HG03196 (cell line): ENCODE measurements around the gene PDK3.

Source experiments
- ATAC-seq: cut with Tn5 transposase; IDR thresholded peaks from one replicate; pipeline ENCODE4 v1.9.1; 2021; ENCODE audit not compliant: unreplicated experiment

Gene PDK3

GRCh38 chrX:24464836-24465531 lies at the start of gene PDK3:
Gene PDK3 (plus strand): TSS chrX:24465286. CDS start chrX:24465456, 170 bp downstream.
- peak; percentile 96 for ATAC-seq

DNA sequence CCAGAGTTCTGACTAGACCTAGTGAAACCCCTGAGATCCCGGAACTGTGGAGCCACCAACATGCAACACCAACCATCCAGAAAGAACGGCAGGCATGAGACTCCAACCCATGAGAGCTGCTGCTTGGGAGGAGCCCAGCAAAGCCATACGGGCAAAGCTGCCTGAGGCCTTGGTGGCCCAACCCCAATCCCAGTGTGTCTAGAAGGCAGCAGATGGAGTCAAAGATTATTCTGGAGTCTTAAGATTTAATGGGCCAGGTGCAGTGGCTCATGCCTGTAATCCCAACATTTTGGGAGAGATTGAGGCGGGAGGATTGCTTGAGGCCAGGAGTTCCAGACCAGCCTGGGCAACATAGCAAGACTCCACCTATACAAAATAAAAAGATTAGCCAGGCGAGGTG lies 49.2 kb upstream of the PDK3 start:
- no peak for ATAC-seq

DNA sequence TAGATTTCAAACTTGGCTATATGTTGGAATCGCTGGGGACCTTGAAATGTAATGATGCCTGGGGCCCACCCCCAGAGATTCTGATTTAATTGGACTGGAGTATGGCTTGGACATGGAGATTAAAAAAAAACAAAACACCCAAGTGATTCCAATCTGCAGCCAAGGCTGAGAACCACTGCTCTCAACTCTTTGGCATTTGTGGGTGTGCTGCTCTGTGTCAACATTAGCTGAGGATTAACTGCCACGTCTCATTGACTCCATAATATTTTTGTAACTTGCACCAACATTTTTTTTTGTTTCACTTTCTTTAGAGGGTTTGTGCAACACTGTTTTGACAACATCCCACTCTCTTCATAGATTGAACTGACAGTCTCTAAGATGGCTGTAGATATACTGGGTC lies 41.1 kb upstream of the PDK3 start:
- ATAC-seq = no peak

- ATAC-seq = no peak
These were observed 40.1 kb upstream of the PDK3 start for GRCh38 chrX:24424948-24425347.

GRCh38 chrX:24425806-24426205 lies 39.3 kb upstream of the PDK3 start:
- no peak for ATAC-seq

GRCh38 chrX:24426340-24426913 lies 38.7 kb upstream of the PDK3 start:
- no peak for ATAC-seq

DNA sequence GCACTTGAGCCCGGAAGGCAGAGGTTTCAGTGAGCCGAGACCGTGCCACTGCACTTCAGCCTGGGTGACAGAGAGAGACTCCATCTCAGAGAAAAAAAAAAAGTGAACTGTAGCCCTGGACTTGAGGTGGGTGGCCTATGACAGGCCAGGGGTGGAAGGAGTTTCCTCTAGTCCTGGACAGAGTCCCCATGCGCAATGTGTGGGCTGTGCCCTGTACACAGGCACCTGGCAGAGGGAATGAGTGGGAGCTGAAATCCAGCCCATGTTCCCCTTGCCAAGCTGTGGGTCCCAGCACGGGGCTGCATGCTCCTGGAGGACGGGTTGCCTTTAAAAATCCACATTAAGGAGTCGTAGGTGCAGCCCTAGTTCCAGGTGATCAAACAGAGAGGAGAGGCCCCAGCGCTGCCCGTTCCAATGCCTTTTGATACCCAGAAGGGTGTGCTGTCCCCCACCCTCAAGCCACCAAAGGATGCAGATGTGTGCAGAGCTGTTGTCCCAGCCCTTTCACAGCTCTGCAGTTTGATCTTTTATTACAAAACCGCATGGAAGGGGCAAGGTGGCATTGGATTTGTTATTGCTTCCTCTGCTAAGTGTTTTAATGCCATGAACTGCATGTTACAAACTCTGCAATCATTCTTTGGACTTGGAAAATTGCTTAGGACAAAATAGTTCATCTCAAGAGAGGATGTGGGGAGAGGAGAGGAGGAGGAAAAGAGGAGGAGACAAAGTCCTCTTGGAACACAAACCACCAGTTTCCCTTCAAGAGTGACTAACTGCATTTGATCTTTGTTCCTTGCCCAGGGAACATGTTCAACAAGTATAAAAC lies 38.0 kb upstream of the PDK3 start:
- ATAC-seq = no peak

DNA sequence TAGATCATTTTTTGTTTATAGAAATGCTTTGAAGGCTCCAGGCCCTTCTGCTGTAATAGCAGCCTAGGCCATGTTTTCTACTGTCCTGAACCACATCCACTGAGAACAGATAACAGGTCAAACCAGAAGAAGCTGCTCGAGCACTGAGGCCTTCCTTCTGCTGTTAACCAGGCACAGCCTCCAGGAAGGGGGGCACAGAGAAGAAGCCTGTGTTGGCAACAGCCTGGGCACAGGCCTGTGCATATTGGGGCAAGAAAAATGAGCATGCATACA lies 37.4 kb upstream of the PDK3 start:
- ATAC-seq = no peak

DNA sequence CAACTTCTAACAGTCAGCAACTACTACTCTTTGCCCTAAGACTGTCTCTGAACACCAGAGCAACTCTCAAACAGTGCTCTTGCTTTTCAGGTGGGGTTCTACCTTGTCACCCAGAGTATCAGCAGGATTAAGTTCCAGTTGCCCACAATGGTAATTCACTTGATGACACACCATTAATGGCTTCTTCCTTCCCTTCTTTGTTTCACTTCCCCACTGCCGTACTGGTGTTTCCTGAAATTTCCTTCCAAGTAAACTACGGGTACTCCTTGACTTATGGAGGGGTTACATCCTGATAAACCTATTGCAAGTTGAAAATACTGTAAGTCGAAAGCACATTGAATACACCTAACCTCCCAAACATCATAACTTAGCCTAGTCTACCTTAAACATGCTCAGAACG lies 36.6 kb upstream of the PDK3 start:
- ATAC-seq = no peak

DNA sequence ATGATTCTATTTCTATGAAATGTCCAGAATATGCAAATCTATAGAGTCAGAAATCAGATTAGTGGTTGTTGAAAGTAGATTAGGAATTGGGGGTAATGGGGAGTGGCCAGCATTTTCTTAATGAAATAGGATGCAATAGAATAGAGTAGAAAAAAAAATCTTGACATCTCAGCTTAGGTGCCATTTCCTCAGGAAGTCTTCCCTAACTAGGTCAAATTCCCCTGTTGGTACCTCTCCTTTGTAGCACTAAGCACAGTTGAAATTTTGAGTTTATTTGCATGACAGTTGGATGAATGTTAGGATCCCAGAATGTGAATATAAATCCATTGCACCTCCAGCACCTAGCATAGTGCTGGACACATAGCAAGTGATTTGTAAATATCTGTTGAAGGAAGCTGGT lies 30.0 kb upstream of the PDK3 start:
- ATAC-seq = no peak

- ATAC-seq = no peak
These were observed 21.2 kb upstream of the PDK3 start for GRCh38 chrX:24443918-24444317.

DNA sequence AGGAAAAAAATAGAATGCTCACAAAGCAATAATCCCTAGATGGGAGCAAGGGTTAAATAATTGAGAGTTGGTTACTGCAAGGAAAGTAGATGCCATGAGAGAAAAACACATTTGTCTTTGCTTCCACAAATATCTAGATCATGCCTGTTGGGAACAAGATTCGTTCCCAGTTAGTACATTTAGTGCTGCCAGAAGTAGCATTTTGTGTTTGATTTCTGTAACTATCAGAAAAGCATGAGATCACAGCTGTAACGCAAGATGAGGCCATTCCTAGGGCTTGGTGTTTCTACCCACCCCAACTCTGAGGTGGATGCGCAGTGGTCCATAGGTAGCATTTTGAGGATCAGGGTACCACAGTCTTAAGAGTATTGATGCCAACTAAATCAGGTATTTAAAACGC lies 20.4 kb upstream of the PDK3 start:
- no peak for ATAC-seq

- ATAC-seq = no peak
These were observed 16.3 kb upstream of the PDK3 start for GRCh38 chrX:24448762-24449250.

DNA sequence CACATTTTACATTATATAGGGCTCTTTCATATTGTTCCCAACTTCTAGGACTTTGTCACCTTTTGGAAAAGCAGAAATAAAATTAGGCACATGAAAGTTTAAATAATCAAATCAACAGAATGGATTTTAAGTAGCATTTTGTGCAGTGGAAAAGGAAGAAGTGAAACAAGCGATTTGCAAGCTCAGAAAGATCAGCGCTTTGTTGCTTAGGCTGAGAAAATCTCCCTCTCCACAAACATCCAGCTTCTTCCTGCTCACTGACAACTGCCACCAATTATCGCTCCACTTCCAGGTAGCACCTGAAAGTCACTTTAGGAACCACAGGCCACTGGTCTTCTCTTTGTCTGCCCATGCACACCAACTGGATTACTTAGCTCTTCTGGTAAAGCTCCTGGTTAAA lies 2.0 kb upstream of the PDK3 start:
- ATAC-seq = no peak

- no peak for ATAC-seq
These were observed 619 bp upstream of the PDK3 start for GRCh38 chrX:24464498-24464835.

DNA sequence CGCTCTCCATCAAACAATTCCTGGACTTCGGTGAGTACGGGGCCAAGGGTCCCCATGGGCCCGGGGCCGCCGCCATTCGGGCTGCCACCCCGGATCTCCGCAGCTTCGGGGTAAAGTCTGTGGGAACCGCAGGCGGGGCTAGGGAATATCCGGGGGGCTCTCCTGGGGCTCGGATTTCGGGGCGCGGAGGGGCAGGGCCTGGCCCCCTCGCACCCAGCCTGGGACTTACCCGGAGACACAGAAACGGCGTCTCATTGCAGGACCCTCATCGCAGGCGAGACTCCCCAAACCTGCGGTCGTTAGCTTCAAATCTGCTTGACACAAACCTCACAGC lies 413 bp downstream of the PDK3 start:
- no peak for ATAC-seq

DNA sequence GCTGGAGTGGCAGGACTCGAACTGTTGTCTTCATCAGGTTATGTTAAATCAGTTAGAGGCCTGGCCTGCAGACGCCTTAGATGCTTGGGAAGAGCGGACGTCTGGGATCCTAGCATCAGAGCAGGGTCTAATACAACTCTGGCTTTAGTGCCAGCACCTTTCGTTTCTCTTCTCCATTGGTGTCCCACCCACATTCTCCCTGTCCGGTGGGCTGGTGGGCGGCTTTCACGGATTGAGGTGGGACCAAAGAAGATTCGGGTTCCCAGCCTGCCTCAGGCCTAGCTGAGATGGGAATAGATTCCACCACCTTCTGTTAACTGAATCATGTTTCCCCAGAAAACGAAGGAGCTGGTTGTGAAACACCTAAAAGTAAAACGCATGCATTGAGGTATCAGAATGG lies 939 bp downstream of the PDK3 start:
- no peak for ATAC-seq

- no peak for ATAC-seq
These were observed 3.2 kb downstream of the PDK3 start for GRCh38 chrX:24468245-24468644.

DNA sequence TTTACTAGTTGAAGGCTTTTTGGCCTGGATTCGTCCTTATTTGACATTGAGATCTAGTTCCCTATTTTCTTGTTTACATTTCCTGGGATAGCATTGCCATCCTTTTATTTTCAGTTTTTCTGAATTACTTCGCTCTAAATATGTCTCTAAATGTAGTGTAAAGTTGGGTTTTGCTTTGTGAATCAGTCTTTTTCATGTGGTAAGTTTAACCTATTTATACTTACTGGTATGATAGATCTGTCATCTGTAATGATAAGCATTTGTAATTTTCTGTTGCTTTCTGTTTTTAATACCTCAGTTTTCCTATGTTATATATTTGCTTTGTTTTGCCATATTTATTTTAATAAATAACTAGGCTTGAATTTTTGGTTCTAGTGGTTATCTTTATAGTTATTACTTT lies 6.7 kb downstream of the PDK3 start:
- no peak for ATAC-seq

GRCh38 chrX:24475480-24475879 lies 10.4 kb downstream of the PDK3 start:
- ATAC-seq = no peak

- ATAC-seq = no peak
These were observed 13.4 kb downstream of the PDK3 start for GRCh38 chrX:24478509-24478908.

DNA sequence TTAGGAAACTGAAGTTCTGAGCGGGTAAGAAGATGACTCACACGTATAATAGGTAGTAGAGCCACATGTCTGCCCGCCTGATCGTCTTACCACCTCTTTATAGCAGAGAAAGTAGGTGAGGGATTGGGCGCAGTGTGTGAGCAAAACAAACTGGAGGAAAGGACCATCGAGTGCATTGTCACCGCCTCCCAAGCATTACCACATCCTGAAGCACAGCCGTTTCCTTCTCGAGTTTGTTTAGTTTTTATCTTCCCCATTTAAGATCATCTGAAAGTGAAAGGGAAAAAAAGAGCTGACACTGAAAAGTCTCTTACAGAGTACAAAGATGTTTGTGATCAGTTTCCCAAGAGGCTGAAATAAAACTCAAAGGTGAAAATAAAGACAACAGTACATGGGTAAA lies 14.8 kb downstream of the PDK3 start:
- ATAC-seq = peak; percentile 94
